HepG2 (cell line): ENCODE data around the gene ST3GAL5.

Source experiments
- DPF2 ChIP-seq: sonication (generic); formaldehyde crosslinking; IDR thresholded peaks from 2 replicates; pipeline ENCODE4 v1.4.0; 2020; ENCODE audit warnings: mild to moderate bottlenecking, low read depth, missing genetic modification reagents, borderline replicate concordance
- EZH2 ChIP-seq: conservative IDR thresholded peaks from 2 replicates; pipeline ENCODE4 v1.6.1; 2012; ENCODE audit warnings: mild to moderate bottlenecking, low read depth, low read length, moderate library complexity
- GTF2F1 ChIP-seq: fragments of 150-350 bp; IDR thresholded peaks from 2 replicates; pipeline ENCODE4 v1.6.1; 2014; ENCODE audit warnings: low read length
- HDAC6 ChIP-seq: fragments of 200-600 bp; sonication (generic); IDR thresholded peaks from 2 replicates; pipeline ENCODE4 v1.7.0; 2017; ENCODE audit warnings: mild to moderate bottlenecking, antibody characterized with exemption, low read length, low read depth
- MAFK ChIP-seq, 2 experiments: IDR thresholded peaks in 1 of 2; conservative IDR thresholded peaks in 1 of 2; 2 replicates each; pipeline ENCODE4 v1.6.1; 2011; ENCODE audit warnings: improper control_type of control experiment in 2 of 2, low read length in 2 of 2
- NR2C2 ChIP-seq: sonication (generic); formaldehyde crosslinking; IDR thresholded peaks from 2 replicates; pipeline ENCODE4 v1.4.0; 2020; ENCODE audit warnings: missing genetic modification reagents, mild to moderate bottlenecking, moderate library complexity, borderline replicate concordance
- PHB2 ChIP-seq: fragments of 450-650 bp; IDR thresholded peaks from 2 replicates; pipeline ENCODE4 v1.6.1; 2018; ENCODE audit not compliant: partially characterized antibody
- RAD21 ChIP-seq: fragments of 450-650 bp; formaldehyde crosslinking; IDR thresholded peaks from 2 replicates; pipeline ENCODE4 v1.5.0; 2020; ENCODE audit warnings: mild to moderate bottlenecking
- RELA ChIP-seq: sonication (generic); formaldehyde crosslinking; IDR thresholded peaks from 2 replicates; pipeline ENCODE4 v1.4.0; 2020; ENCODE audit warnings: missing genetic modification reagents
- ZNF160 ChIP-seq: sonication (generic); formaldehyde crosslinking; IDR thresholded peaks from 2 replicates; pipeline ENCODE4 v1.8.0; 2022; ENCODE audit warnings: mild to moderate bottlenecking, inconsistent platforms, missing genetic modification reagents
- ZNF296 ChIP-seq: sonication (generic); formaldehyde crosslinking; conservative IDR thresholded peaks from 2 replicates; pipeline ENCODE4 v1.5.0; 2020; ENCODE audit warnings: mild to moderate bottlenecking, missing genetic modification reagents
- ZNF337 ChIP-seq: sonication (generic); formaldehyde crosslinking; IDR thresholded peaks from 2 replicates; pipeline ENCODE4 v1.5.1; 2020; ENCODE audit warnings: missing genetic modification reagents, low read depth, mild to moderate bottlenecking, borderline replicate concordance
- TF ChIP-seq, protein P1 (sequence below): IDR thresholded peaks from 2 replicates; pipeline ENCODE4 v1.6.1; 2012; ENCODE audit warnings: inconsistent platforms

DNA sequence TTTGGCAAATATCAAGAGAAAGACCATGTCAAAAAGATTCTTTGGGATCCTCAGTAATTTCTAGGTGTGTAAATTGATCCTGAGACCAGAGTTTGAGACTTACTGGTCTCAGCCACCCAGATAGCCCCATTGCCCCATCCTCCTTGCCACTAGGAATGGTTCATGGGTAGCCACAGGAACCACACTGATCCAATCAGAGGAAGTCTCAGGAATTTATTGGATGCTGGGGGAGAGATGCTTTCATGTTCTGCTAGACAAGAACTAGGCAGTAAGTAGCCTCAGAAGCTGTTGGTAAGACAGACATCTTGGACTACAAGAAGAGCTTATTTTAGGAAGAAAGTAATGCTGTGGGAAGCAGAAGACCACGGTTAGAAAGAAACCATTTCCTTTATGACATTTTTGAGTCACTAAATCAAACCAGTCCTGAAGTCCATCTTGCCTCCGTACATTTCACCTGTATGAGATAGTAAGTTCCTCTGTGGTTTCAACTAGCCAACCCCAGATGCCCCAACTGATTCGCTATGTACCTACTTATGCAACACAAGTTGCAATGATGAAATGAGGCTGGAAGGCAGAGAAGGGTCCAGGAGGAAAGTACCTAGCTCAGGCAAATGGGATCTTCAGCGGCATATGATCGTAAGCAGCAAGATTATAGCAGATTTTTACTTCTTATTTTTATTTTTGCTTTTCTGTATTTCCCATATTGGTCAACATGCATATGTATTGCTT, 3.6 kb upstream of the ST3GAL5 start:
- TF ChIP-seq ZNF160 (CRISPR knock-in tag) (no peak), ZNF296 (CRISPR knock-in tag) (no peak), EZH2 (no peak), DPF2 (CRISPR knock-in tag) (no peak), ZNF337 (CRISPR knock-in tag) (no peak), RELA (CRISPR knock-in tag) (no peak), HDAC6 (no peak), NR2C2 (no peak), MAFK (conservative IDR thresholded peaks at IDR 0.05 in 1 of 2, IDR thresholded peaks at IDR 0.05 in 1 of 2; ENCODE audit: low read length in 2 of 2) (no peak), PHB2 (no peak), RAD21 (CRISPR knock-in tag) (no peak), GTF2F1 (no peak)
- TF ChIP-seq, protein P1, sequence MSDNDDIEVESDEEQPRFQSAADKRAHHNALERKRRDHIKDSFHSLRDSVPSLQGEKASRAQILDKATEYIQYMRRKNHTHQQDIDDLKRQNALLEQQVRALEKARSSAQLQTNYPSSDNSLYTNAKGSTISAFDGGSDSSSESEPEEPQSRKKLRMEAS, result no peak
